Neuron (in vitro differentiated cells): ENCODE measurements around the gene MADD.
A peak's percentile ranks its signal among the peaks of the same experiment; 100 is the strongest.

Experiments
- H2AFZ ChIP-seq: one replicate; pipeline ENCODE4 v1.6.1; 2013; ENCODE audit warnings: low read depth, mild to moderate bottlenecking, inconsistent platforms, low read length, moderate library complexity
- H3K27me3 ChIP-seq: one replicate; pipeline ENCODE4 v1.6.1; 2013; ENCODE audit warnings: low read length; ENCODE audit not compliant: insufficient read depth
- H3K36me3 ChIP-seq: one replicate; pipeline ENCODE4 v1.6.1; 2013; ENCODE audit warnings: low read length; ENCODE audit not compliant: insufficient read depth
- H3K4me1 ChIP-seq: one replicate; pipeline ENCODE4 v1.6.1; 2013; ENCODE audit warnings: low read length; ENCODE audit not compliant: insufficient read depth
- H3K4me3 ChIP-seq: 2 replicates; pipeline ENCODE4 v1.5.1; 2013; ENCODE audit warnings: mild to moderate bottlenecking, low read length, moderate library complexity
- H3K9me3 ChIP-seq: one replicate; pipeline ENCODE4 v1.6.1; 2013; ENCODE audit warnings: low read length

The MADD gene

DNA sequence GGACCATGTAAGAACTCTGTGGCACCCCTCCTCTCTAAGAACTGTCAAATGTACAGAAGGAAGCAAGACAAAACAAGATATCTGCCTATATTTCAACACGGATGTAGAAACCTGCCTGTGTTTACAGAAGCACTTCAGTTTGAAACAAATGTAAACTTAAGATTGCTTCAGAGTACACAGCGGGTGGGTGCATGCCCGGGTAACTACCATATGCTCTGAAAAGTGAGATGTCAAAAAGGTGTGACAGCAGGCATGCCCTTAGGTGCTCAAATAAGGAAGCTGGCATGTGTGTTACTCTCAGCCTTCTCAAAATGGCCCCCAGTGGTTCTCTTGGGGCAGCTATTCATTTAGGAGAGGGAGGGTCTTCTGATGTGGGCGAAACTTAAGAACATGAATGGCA lies 26.5 kb upstream of the MADD start:
- Histone ChIP-seq H3K36me3 (peaks cover 69% of the 10 kb centered on the region), H3K4me1 (peaks cover 10% of the 10 kb centered on the region), H2AFZ (no peak overlapping the region), H3K4me3 (no peak overlapping the region), H3K27me3 (no peaks in the 10 kb centered on the region), H3K9me3 (no peaks in the 10 kb centered on the region)

DNA sequence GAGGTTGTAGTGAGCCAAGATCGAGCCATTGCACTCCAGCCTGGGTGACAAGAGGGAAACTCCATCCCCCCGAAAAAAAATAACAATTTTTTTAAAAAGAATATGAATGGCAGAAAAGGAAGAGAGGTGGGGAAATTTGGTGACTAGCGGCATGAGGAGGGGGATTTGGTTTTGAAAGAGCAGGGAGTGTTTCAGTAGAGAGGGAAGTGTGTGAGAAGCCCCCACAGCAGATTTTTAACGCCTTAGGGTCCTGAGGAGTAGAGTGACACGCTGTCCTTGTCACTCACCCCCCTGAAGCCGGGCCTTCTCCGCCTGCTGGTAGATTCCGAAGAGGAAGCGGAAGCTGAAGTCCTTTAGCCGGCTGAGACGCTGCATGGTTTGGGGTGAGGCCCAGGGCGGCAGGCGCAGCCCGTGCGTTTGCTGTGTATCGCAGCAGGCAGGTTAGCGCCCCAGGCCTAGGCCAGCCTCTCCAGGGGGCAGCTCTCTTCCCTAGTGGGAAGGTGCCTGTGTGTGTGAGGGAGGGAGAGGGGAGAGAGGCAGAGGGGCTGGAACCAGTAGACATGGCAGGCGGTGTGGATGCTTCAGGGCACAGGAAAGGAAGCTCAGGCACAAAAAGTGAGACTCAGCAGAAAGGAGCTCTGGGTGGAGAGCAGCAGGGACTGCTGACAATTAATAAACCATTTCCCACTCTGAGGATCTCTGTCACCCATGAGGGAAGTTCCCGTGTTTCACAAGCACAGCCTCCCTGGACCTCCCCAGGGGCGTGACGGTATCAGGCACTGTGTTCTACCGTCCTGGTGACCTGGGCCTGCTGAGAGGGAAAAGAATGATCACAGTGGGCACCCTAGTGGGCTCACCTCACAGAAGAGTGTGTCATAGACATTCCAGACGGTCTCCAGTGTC lies 25.2 kb upstream of the MADD start:
- Histone ChIP-seq H3K36me3 (peaks cover 58% of the 10 kb centered on the region), H3K9me3 (no peaks in the 10 kb centered on the region), H2AFZ (no peak overlapping the region), H3K27me3 (no peaks in the 10 kb centered on the region), H3K4me1 (peaks cover 17% of the 10 kb centered on the region), H3K4me3 (no peak overlapping the region)

DNA sequence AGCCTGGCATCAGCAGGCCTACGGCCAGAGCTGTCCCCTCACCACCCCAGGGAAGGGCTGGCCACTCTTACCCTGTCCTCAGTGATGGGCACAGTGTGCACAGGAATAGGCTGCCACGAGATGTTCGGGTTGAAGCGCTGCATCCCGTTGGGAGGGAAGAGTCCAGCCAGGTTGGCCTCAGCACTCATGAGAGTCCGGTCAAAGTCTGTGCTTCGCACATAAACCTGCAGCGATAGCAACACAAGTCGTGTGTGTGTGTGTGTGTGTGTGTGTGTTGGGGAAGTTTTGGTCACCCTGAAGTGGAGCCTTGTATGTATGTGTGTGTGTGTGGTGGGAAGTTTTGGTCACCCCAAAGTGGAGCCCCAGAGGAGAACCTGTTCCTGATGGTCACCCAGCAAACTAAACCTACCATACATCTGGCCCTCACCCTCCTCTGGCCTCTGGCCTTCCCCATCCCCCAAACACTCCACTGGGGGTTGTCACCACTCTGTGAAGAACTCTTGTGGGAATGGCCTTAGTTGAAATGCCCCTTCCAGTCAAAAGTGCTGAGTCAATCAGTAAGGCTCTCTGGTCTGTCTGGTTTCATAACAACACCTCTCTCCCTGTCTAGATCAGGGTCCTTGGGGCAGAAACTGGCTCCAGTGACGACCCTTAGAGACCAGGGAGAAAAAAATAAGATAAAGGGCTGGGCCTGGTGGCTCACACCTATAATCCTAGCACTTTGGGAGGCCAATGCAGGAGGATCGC lies 24.1 kb upstream of the MADD start:
- H3K9me3 ChIP-seq, result no peaks in the 10 kb centered on the region
- no peak overlapping the region for H3K4me3 ChIP-seq
- H3K36me3 ChIP-seq, result peaks cover 50% of the 10 kb centered on the region
- H3K27me3 ChIP-seq, result no peaks in the 10 kb centered on the region
- no peak overlapping the region for H2AFZ ChIP-seq
- peaks cover 17% of the 10 kb centered on the region for H3K4me1 ChIP-seq

DNA sequence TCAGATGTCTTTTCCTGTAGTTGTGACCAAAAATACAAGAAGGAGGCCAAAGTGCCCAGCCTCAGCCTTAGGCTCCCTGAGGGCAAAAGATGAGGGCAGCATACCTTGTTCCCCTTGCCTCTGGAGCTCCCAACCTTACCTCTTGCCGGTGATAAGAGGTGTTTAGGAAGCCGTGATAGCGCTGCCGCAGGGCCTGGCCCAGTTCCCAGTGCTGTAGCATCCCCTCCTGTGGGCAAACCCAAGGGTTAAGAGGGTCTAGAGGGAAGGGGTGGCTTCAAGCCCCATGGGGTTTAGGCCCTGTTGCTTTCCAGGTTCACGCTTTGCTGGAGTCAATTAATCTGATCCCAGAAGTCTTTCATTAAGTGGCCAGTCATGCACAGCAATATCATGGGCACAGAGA lies 22.4 kb upstream of the MADD start:
- H3K4me3 ChIP-seq, result peak overlapping the region; percentile 70
- H3K36me3 ChIP-seq, result peaks cover 36% of the 10 kb centered on the region
- H2AFZ ChIP-seq, result no peak overlapping the region
- no peaks in the 10 kb centered on the region for H3K27me3 ChIP-seq
- H3K9me3 ChIP-seq, result no peaks in the 10 kb centered on the region
- H3K4me1 ChIP-seq, result peaks cover 17% of the 10 kb centered on the region

DNA sequence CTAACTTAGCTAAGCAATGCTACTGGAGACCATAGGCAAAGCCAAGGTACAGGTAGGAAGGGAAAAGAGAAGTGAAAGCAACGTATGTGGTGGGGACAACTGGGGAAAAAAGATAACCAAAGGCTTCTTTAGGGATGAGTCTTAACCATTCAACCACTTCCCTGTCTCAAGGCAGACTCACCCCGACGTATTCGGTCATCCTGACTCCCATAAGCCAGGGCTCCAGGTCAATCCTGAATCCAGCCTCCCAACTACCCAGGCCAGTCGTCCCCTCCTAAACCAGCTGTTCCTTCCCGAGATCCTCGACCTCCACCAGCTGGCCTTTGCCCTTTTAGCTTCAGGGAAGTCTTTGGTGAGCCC lies 21.6 kb upstream of the MADD start:
- Histone ChIP-seq H3K4me1 (peaks cover 17% of the 10 kb centered on the region), H3K36me3 (peaks cover 28% of the 10 kb centered on the region), H3K27me3 (no peaks in the 10 kb centered on the region), H3K4me3 (peak overlapping the region; percentile 70), H3K9me3 (no peaks in the 10 kb centered on the region), H2AFZ (peak overlapping the region; percentile 31)

DNA sequence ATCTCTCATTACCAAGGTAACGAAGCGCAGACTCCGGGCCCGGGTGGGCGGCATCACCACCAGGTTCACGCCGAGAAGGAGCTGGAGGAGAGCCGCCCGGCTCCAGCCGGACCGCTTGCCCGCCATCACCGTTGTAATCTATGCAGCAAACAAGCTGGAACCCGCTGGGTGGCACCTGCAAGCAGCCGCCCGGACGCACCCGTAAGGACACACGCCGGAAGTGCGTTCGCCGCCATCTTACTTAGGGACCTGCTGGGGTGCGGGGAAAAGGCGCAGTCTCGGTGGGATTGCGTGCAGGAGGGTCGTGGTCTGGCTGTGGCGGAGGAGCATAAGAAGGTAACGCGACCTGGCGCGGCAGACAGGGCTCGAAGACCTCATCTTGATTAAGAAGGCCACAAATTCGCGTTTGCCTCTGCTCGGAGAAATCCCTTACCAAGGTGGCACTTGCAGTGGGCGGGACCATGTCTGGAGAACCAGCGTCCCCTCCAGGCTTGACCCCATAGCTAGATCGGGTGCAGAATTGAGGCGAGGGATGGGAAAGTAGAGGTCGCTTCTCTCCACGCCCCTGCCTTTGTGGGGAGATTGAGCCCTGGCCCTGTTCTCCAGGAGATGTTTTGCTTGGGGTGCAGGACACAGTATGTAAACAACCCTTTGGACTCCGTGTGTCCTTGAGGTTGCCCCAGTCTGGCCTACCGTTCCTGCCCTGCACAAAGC lies 21.1 kb upstream of the MADD start, which contains the start of gene ACP2:
Gene ACP2, minus strand, starts transcription at position 151 of the 714 bp plus-strand sequence. Its CDS starts 25 bp downstream, at position 126.
- Histone ChIP-seq H3K4me1 (peaks cover 17% of the 10 kb centered on the region), H3K36me3 (peaks cover 27% of the 10 kb centered on the region), H3K9me3 (no peaks in the 10 kb centered on the region), H3K4me3 (peak within 1 kb of the TSS; percentile 70), H3K27me3 (no peaks in the 10 kb centered on the region), H2AFZ (peak within 1 kb of the TSS; percentile 31)

DNA sequence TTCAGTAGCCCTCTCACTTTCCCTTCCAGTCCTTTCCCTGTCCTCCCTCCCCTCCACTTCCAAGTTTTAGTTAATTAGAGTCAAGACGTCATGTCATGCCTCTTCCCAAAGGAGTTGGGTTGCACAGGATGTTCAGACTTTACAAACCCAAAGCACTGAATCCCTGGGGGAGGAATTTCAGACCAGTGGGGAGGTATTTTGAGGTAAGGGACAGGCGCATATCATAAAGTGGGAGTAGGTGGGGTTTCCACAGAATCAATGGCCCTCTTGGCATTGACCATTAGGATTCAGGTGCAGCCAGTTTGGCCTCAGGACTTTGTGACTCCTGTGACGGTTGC lies 20.6 kb upstream of the MADD start:
- peak overlapping the region; percentile 70 for H3K4me3 ChIP-seq
- H3K9me3 ChIP-seq, result no peaks in the 10 kb centered on the region
- peak overlapping the region; percentile 31 for H2AFZ ChIP-seq
- H3K4me1 ChIP-seq, result peaks cover 17% of the 10 kb centered on the region
- H3K27me3 ChIP-seq, result no peaks in the 10 kb centered on the region
- H3K36me3 ChIP-seq, result peaks cover 22% of the 10 kb centered on the region

DNA sequence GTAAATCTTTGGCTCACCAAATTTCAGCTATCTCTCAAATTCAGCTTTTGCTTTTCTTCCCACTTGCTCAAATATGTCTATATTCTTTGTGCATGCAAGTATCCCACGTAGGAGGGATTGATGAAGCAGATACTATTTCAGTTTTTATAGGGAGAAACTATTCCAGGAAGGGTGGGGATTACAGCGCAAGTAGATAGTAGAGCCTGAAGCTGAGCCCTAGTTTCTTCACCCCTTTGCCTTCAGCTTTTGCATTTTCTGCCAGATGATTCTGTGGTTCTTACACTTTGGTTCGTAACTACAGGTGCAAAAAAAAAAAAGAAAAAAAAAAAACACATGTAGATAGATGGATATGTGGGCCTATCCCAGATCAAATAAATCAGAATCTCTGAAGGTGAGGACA lies 18.2 kb upstream of the MADD start:
- Histone ChIP-seq H2AFZ (no peak overlapping the region), H3K36me3 (peaks cover 5% of the 10 kb centered on the region), H3K4me3 (no peak overlapping the region), H3K9me3 (no peaks in the 10 kb centered on the region), H3K4me1 (peaks cover 17% of the 10 kb centered on the region), H3K27me3 (no peaks in the 10 kb centered on the region)

DNA sequence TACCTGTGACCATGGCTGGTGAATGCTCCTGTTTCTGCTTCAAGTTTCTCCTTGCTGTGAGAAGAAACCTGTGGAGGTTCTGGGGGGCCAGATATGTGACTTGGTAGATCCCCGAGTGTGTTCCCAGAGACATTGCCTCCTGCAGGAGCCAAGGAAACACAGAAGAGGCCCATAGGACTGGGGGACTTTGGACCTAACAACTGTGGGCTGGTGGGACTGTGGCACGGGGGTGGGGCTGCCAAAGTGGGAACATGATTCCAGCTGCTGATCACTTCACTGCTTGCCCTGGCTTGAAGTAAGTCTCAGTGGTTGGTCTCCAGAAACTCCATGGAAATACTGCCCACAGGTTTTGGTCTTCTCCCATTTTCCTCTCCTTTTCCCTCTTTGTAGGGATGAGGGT lies 16.3 kb upstream of the MADD start:
- peaks cover 3% of the 10 kb centered on the region for H3K36me3 ChIP-seq
- H3K4me3 ChIP-seq, result no peak overlapping the region
- no peaks in the 10 kb centered on the region for H3K9me3 ChIP-seq
- H3K4me1 ChIP-seq, result peaks cover 13% of the 10 kb centered on the region
- H3K27me3 ChIP-seq, result no peaks in the 10 kb centered on the region
- H2AFZ ChIP-seq, result no peak overlapping the region

DNA sequence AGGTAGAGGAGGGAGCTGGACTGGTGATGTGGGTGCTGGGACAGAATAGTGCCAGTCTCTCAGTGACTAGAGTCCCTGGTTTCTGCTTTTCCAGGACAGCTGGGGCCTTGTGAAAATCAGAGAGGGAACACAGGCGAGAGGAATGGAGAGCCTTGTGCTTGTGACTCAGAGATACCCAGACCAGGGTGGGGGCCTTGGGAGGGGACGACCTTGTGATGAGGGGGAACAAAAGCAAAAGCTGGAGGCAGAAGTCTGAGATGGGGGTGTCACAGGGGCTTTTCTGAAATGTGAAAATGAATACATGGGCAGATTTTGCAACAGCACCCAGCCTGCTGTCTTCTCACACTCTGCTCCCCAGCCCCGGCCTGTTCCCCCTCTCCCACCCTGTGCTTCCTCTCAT lies 15.5 kb upstream of the MADD start:
- Histone ChIP-seq H3K4me3 (no peak overlapping the region), H3K9me3 (no peaks in the 10 kb centered on the region), H3K36me3 (peaks cover 3% of the 10 kb centered on the region), H3K27me3 (no peaks in the 10 kb centered on the region), H3K4me1 (peaks cover 10% of the 10 kb centered on the region), H2AFZ (no peak overlapping the region)

DNA sequence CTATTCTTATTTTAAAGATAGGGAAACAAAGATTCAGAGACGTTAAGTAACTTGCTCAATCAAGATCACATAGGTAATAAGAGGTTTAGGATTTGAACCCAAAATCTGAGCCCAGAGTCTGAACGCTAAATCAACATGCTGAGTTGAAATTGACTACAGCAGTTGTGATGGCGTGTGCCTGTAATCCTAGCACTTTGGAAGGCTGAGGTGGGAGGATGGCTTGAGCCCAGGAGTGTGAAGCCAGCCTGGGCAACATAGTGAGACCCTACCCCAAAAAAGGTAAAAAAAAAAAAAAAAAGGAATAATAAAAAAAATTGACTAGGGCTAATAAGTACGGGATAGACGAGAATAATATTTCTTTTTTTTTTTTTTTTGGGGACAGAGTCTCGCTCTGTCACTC lies 13.6 kb upstream of the MADD start:
- Histone ChIP-seq H3K9me3 (no peaks in the 10 kb centered on the region), H2AFZ (no peak overlapping the region), H3K27me3 (no peaks in the 10 kb centered on the region), H3K4me1 (peaks cover 7% of the 10 kb centered on the region), H3K4me3 (no peak overlapping the region), H3K36me3 (peaks cover 6% of the 10 kb centered on the region)

DNA sequence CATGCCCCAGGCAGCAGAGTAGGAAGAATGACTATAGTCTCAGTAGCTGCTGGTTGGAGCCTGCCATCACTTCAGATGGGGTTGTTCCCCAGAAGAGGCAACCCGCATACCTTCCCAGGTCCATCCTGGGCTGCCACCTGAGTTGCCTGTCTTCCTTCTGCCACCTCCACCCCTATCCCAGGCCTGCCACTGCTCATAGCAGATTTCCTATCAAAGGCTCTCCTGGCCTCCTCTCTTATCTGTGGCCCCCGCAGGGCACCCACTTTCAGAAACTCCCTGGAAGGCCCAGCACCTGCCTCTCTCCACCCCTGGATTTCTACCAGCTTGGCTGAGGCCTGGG lies 12.8 kb upstream of the MADD start:
- H3K36me3 ChIP-seq, result peaks cover 7% of the 10 kb centered on the region
- no peaks in the 10 kb centered on the region for H3K27me3 ChIP-seq
- peak overlapping the region; percentile 27 for H3K4me3 ChIP-seq
- no peaks in the 10 kb centered on the region for H3K9me3 ChIP-seq
- peaks cover 7% of the 10 kb centered on the region for H3K4me1 ChIP-seq
- H2AFZ ChIP-seq, result no peak overlapping the region
